ENCODE measurements around the gene GPR156.
"Not testable (repeated sequence)": the region's sequence is repeated elsewhere in the genome, so short reads cannot be mapped to it uniquely, and the experiment has no call there.

DNA sequence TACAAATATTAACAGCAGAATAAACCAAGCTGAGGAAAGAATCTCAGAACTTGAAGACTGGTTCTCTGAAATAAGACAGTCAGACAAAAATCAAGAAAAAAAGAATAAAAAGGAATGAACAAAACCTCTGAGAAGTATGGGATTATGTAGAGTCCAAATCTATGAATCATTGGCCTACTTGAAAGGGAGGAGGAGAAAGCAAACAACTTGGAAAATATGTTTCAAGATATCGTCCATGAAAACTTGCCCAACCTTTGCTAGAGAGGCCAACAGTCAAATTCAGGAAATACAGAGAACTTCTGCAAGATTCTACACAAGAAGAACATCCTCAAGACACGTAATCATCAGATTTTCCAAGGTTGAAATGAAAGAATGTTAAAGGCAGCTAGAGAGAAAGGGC, 6.5 kb upstream of the GPR156 start:
- not testable (repeated sequence) for TF ChIP-seq SMC3 (conservative IDR thresholded peaks at IDR 0.05; ENCODE audit: poor library complexity); EZH2 (IDR thresholded peaks at IDR 0.05; ENCODE audit: borderline replicate concordance, insufficient read depth, low read length, poor library complexity, severe bottlenecking); CTCF (IDR thresholded peaks at IDR 0.05; ENCODE audit: poor library complexity, severe bottlenecking); POLR2AphosphoS5 (IDR thresholded peaks at IDR 0.05); EP300 (conservative IDR thresholded peaks at IDR 0.05; ENCODE audit: poor library complexity, severe bottlenecking); MXI1 (conservative IDR thresholded peaks at IDR 0.05; ENCODE audit: poor library complexity, severe bottlenecking); REST (IDR thresholded peaks at IDR 0.05; ENCODE audit: borderline replicate concordance); TAF1 (IDR thresholded peaks at IDR 0.05; ENCODE audit: low read depth); RAD21 (conservative IDR thresholded peaks at IDR 0.05)
